Measurements from ENCODE around the gene ADARB2.

Gene ADARB2

DNA sequence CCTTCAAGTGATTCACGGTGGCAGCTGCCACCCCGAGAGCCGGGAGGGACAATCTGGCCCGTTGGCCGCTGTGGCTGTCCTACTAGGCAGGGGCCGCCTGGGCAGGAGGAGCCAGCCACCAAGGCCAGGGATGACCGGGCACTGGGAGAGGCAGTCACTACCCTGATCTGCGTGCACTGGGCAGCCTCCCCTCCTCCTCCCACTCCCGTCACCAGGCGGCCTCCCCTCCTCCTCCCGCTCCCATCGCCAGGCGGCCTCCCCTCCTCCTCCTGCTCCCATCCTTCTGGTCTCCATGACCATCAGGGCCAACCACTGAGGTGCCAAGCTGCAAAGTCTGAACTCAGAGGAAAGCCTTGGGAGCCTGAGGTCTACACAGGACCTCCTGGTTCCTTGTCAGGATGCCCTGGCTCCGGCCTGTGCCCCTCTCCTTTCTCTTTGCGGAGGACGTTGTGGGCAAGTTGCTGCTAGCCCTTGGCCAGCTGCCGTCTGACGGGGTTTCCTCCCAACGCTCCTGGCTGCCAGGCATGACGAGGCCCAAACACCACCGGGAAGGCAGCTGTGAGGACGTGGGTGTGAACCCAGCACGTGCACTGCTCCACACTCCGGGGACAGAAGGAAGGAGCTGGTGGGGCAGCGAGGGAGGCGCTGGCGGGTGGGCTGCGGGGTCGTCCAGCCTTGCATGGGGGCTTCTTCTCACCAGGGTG, 550.0 kb downstream of the ADARB2 start:
- TF ChIP-seq, protein P1, sequence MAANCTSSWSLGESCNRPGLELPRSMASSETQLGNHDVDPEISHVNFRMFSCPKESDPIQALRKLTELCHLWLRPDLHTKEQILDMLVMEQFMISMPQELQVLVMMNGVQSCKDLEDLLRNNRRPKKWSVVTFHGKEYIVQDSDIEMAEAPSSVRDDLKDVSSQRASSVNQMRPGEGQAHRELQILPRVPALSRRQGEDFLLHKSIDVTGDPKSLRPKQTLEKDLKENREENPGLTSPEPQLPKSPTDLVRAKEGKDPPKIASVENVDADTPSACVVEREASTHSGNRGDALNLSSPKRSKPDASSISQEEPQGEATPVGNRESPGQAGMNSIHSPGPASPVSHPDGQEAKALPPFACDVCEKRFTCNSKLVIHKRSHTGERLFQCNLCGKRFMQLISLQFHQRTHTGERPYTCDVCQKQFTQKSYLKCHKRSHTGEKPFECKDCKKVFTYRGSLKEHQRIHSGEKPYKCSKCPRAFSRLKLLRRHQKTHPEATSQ (tag by site-specific recombination; IDR thresholded peaks at IDR 0.05) = no peak
- TF ChIP-seq ZNF366 (tag by site-specific recombination; conservative IDR thresholded peaks at IDR 0.05) (no peak), ZNF585B (tag by site-specific recombination; IDR thresholded peaks at IDR 0.05) (no peak), ZBTB17 (tag by site-specific recombination; IDR thresholded peaks at IDR 0.05) (no peak), ZNF768 (tag by site-specific recombination; IDR thresholded peaks at IDR 0.05) (no peak), ZNF658 (tag by site-specific recombination; IDR thresholded peaks at IDR 0.05) (no peak), PRDM2 (tag by site-specific recombination; IDR thresholded peaks at IDR 0.05; ENCODE audit: borderline replicate concordance) (no peak), ZNF157 (tag by site-specific recombination; IDR thresholded peaks at IDR 0.05) (no peak)
- TF ChIP-seq, protein P2, sequence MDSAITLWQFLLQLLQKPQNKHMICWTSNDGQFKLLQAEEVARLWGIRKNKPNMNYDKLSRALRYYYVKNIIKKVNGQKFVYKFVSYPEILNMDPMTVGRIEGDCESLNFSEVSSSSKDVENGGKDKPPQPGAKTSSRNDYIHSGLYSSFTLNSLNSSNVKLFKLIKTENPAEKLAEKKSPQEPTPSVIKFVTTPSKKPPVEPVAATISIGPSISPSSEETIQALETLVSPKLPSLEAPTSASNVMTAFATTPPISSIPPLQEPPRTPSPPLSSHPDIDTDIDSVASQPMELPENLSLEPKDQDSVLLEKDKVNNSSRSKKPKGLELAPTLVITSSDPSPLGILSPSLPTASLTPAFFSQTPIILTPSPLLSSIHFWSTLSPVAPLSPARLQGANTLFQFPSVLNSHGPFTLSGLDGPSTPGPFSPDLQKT (IDR thresholded peaks at IDR 0.05; ENCODE audit: borderline replicate concordance, low read depth, low read length) = no peak
- TF ChIP-seq, protein P3, sequence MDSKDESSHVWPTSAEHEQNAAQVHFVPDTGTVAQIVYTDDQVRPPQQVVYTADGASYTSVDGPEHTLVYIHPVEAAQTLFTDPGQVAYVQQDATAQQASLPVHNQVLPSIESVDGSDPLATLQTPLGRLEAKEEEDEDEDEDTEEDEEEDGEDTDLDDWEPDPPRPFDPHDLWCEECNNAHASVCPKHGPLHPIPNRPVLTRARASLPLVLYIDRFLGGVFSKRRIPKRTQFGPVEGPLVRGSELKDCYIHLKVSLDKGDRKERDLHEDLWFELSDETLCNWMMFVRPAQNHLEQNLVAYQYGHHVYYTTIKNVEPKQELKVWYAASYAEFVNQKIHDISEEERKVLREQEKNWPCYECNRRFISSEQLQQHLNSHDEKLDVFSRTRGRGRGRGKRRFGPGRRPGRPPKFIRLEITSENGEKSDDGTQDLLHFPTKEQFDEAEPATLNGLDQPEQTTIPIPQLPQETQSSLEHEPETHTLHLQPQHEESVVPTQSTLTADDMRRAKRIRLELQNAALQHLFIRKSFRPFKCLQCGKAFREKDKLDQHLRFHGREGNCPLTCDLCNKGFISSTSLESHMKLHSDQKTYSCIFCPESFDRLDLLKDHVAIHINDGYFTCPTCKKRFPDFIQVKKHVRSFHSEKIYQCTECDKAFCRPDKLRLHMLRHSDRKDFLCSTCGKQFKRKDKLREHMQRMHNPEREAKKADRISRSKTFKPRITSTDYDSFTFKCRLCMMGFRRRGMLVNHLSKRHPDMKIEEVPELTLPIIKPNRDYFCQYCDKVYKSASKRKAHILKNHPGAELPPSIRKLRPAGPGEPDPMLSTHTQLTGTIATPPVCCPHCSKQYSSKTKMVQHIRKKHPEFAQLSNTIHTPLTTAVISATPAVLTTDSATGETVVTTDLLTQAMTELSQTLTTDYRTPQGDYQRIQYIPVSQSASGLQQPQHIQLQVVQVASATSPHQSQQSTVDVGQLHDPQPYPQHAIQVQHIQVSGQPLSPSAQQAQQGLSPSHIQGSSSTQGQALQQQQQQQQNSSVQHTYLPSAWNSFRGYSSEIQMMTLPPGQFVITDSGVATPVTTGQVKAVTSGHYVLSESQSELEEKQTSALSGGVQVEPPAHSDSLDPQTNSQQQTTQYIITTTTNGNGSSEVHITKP (tag by site-specific recombination; IDR thresholded peaks at IDR 0.05) = no peak
- CTCF ChIA-PET = interaction anchor here (0.5 to 0.7 kb wide), 2 partner anchors 42 to 307 kb away, joined by 3 read pairs; no protein-coding TSS in a partner anchor

DNA sequence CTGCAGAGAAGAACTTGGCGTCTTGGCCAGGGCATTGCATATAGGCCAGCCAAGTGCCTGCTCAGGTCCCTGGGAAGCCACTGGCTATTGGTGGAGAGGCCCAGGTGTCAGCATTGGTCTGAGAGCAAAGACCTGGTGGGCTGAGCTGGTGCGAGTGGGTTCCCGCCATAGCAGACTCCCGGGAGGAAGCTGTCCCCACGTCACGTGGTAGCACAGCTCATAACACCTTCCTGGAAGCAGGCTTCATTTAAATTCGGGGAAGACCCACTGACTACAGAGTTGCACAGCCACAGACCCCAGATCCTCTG, 550.7 kb downstream of the ADARB2 start:
- TF ChIP-seq KLF8 (tag by site-specific recombination; IDR thresholded peaks at IDR 0.05) (no peak), ZFP41 (tag by site-specific recombination; IDR thresholded peaks at IDR 0.05; ENCODE audit: borderline replicate concordance) (no peak), ZNF23 (tag by site-specific recombination; IDR thresholded peaks at IDR 0.05; ENCODE audit: borderline replicate concordance) (no peak)
- TF ChIP-seq, protein P1 (tag by site-specific recombination; IDR thresholded peaks at IDR 0.05) = no peak
- POLR2A ChIA-PET = no interaction called here

More for the DNA sequence above, 550.0 kb downstream of the ADARB2 start:
- no peak overlapping the region for H3K27ac ChIP-seq (ENCODE audit: extremely low read depth, low read depth, low read length)
- no peak overlapping the region for H3K4me3 ChIP-seq (ENCODE audit: low read depth, low read length)
- H3K4me1 ChIP-seq (ENCODE audit: control insufficient read depth, insufficient read depth, low read length) = no peaks in the 10 kb centered on the region
- no peaks in the 10 kb centered on the region for H3K9me3 ChIP-seq (ENCODE audit: control insufficient read depth, insufficient read depth, low read depth, low read length)
- POLR2A ChIA-PET = no interaction called here
- no peaks in the 10 kb centered on the region for H3K36me3 ChIP-seq (ENCODE audit: control insufficient read depth in 2 of 2, insufficient read depth in 1 of 2, low read length in 2 of 2)

More for the DNA sequence above, 550.7 kb downstream of the ADARB2 start:
- no peak overlapping the region for H3K4me3 ChIP-seq (ENCODE audit: low read depth, low read length)
- CTCF ChIA-PET = interaction anchor here (0.5 kb wide), 1 partner anchor 42 kb away, joined by 3 read pairs; no protein-coding TSS in a partner anchor
- no peak overlapping the region for H3K27ac ChIP-seq (ENCODE audit: extremely low read depth, low read depth, low read length)
- H3K36me3 ChIP-seq (ENCODE audit: control insufficient read depth in 2 of 2, insufficient read depth in 1 of 2, low read length in 2 of 2) = no peaks in the 10 kb centered on the region
- no peaks in the 10 kb centered on the region for H3K4me1 ChIP-seq (ENCODE audit: control insufficient read depth, insufficient read depth, low read length)
- no peaks in the 10 kb centered on the region for H3K9me3 ChIP-seq (ENCODE audit: control insufficient read depth, insufficient read depth, low read depth, low read length)
